NT2/D1 (cell line): ENCODE measurements around the gene SLX4.
"Not testable (repeated sequence)": the region's sequence is repeated elsewhere in the genome, so short reads cannot be mapped to it uniquely, and the experiment has no call there.

ENCODE experiments used
- DNase-seq: peaks from one replicate; pipeline ENCODE4 v3.0.0-alpha.2; 2011; ENCODE audit warnings: low read depth, low spot score
- H3K27me3 ChIP-seq: 2 replicates; pipeline ENCODE4 v1.6.0; 2011; ENCODE audit warnings: mild to moderate bottlenecking; ENCODE audit not compliant: insufficient read length, insufficient read depth
- H3K36me3 ChIP-seq: 2 replicates; pipeline ENCODE4 v1.6.1; 2011; ENCODE audit warnings: mild to moderate bottlenecking, low read length, mixed read lengths; ENCODE audit not compliant: insufficient read depth, insufficient read length
- H3K4me1 ChIP-seq: 2 replicates; pipeline ENCODE4 v1.5.1; 2011; ENCODE audit not compliant: insufficient read depth, insufficient read length
- H3K4me3 ChIP-seq: 2 replicates; pipeline ENCODE4 v1.5.1; 2011; ENCODE audit warnings: low read depth; ENCODE audit not compliant: insufficient read length
- H3K9ac ChIP-seq: 2 replicates; pipeline ENCODE4 v1.6.0; 2011; ENCODE audit warnings: low read depth; ENCODE audit not compliant: insufficient read length
- H3K9me3 ChIP-seq: 2 replicates; pipeline ENCODE4 v1.5.1; 2011; ENCODE audit warnings: mild to moderate bottlenecking, low read length; ENCODE audit not compliant: insufficient read depth
- SUZ12 ChIP-seq: IDR thresholded peaks from 2 replicates; pipeline ENCODE4 v1.6.1; 2011; ENCODE audit not compliant: insufficient read length, insufficient read depth; ENCODE audit errors: extremely low read depth
- YY1 ChIP-seq: IDR thresholded peaks from 2 replicates; pipeline ENCODE4 v1.6.1; 2011; ENCODE audit not compliant: insufficient read length, insufficient read depth
- ZNF274 ChIP-seq: IDR thresholded peaks from 2 replicates; pipeline ENCODE4 v1.6.1; 2011; ENCODE audit warnings: mild to moderate bottlenecking, low read depth, low read length

SLX4 gene, protein sequence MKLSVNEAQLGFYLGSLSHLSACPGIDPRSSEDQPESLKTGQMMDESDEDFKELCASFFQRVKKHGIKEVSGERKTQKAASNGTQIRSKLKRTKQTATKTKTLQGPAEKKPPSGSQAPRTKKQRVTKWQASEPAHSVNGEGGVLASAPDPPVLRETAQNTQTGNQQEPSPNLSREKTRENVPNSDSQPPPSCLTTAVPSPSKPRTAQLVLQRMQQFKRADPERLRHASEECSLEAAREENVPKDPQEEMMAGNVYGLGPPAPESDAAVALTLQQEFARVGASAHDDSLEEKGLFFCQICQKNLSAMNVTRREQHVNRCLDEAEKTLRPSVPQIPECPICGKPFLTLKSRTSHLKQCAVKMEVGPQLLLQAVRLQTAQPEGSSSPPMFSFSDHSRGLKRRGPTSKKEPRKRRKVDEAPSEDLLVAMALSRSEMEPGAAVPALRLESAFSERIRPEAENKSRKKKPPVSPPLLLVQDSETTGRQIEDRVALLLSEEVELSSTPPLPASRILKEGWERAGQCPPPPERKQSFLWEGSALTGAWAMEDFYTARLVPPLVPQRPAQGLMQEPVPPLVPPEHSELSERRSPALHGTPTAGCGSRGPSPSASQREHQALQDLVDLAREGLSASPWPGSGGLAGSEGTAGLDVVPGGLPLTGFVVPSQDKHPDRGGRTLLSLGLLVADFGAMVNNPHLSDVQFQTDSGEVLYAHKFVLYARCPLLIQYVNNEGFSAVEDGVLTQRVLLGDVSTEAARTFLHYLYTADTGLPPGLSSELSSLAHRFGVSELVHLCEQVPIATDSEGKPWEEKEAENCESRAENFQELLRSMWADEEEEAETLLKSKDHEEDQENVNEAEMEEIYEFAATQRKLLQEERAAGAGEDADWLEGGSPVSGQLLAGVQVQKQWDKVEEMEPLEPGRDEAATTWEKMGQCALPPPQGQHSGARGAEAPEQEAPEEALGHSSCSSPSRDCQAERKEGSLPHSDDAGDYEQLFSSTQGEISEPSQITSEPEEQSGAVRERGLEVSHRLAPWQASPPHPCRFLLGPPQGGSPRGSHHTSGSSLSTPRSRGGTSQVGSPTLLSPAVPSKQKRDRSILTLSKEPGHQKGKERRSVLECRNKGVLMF (N-terminal part only)

DNA sequence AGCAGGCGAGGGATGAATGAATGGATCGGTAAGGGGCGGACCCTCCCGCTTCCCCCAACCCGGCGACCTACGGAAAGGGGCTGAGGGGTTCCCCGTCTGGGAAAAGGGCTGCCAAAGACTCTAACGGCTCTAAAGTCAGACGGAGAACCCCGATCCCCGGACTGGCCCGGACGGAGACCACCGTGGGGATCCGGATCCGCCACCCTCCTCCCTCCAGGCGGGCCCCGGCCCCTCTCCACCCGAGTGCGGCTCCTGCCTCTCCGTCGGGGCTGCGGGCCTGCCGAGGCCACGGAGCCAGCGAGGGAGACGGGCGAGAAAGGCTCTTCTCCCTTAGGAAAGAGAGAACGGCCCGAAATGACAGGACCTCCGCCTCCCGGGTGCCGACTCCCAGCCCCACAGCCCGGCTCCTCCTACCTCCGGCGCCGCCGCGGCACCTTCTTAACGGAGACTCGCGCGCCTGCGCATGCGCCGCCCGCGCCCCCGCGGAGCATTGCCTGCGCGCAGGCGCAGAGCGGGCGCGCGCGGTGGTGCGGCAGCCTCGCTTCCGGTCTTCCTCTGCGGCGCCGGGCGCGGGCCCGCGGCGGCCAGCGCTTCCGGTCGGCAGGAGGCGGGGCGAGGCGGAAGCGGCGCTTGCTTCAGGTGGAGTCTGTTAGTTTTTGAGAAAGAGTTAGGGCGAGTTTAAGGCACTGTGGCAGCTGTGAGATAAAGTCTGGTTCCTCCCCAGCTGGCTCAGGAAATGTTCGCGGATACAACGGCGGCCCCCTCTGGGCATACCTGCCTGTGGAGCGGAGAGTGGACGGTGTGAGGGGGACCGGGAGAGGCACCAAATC is at the start of gene SLX4:
Gene SLX4, minus strand, starts transcription at position 461 of the 830 bp plus-strand sequence. CDS start 2,642 bp downstream, outside the sequence.
- TF ChIP-seq SUZ12 (no peak), YY1 (no peak), ZNF274 (no peak)
- no peaks in the 10 kb centered on the region for H3K27me3 ChIP-seq

DNA sequence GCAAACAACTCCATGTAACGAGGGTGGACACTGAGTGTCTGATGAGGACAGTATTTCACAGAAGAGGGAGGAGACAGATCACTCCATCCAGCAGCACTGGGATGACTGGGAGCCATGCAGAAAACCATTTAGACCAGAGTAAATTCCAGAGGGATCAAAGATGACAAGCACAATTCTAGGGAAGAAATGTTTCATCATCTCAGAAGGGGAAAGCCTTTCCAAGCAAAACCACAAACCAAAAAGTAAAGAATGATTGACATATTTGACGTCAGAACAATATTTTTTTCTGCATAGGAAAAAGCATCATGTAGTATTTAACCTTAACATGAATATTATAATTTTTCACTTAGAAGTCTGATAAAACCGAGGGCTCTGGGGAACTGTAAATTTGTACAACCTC is 47.8 kb upstream of the SLX4 start:
- H3K4me1 ChIP-seq: peaks cover 3% of the 10 kb centered on the region
- H3K36me3 ChIP-seq: peaks cover 92% of the 10 kb centered on the region
- DNase-seq: no peak
- no peak for TF ChIP-seq SUZ12
- TF ChIP-seq YY1: no peak
- no peak for TF ChIP-seq ZNF274
- H3K4me3 ChIP-seq: no peak overlapping the region
- H3K9ac ChIP-seq: no peak overlapping the region
- no peaks in the 10 kb centered on the region for H3K9me3 ChIP-seq
- no peaks in the 10 kb centered on the region for H3K27me3 ChIP-seq

More for the DNA sequence above, at the start of gene SLX4:
- Histone ChIP-seq H3K9ac (peak within 1 kb of the TSS; percentile 93), H3K4me1 (peaks cover 3% of the 10 kb centered on the region), H3K9me3 (no peaks in the 10 kb centered on the region), H3K4me3 (peak within 1 kb of the TSS; percentile 93), H3K36me3 (peaks cover 31% of the 10 kb centered on the region)
- peak; percentile 89 for DNase-seq

DNA sequence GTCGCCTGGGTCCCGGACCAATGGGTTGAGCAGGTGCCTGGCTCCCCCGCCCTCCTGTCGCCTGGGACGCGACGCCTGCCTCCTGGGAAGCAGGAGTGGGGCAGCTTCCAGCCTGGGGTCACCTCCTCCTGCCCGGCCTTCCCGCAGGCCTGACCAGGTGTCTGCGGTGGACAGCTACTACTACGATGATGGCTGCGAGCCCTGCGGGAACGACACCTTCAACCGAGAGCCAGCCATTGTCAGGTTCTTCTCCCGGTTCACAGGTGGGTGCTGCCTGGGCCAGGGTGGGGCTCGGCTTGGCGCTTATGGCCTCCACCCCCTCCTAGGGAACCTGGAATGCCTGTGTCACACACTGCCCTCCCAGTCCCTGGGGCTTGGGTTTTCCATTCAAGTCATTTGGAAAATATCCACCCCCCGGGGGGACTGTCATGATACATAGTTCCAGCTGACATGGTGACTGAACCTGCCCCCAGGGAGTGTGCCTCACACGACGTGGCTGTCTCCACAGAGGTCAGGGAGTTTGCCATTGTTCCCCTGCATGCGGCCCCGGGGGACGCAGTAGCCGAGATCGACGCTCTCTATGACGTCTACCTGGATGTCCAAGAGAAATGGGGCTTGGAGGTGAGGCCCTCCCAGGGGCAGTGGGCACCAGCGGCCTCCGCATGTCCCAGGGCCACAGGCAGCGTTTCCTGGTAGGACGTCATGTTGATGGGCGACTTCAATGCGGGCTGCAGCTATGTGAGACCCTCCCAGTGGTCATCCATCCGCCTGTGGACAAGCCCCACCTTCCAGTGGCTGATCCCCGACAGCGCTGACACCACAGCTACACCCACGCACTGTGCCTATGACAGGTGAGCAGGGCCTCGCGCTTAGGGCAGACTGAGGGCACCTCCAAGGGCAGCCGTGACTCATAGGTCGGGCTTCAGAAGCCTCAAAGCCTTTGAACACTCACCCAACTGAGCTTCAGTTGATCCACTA is 45.4 kb upstream of the SLX4 start:
- Histone ChIP-seq H3K9me3 (no peaks in the 10 kb centered on the region), H3K27me3 (no peaks in the 10 kb centered on the region), H3K9ac (no peak overlapping the region), H3K4me3 (no peak overlapping the region), H3K36me3 (peaks cover 92% of the 10 kb centered on the region), H3K4me1 (peaks cover 18% of the 10 kb centered on the region)
- DNase-seq: no peak
- TF ChIP-seq YY1: no peak
- no peak for TF ChIP-seq SUZ12
- TF ChIP-seq ZNF274: no peak

DNA sequence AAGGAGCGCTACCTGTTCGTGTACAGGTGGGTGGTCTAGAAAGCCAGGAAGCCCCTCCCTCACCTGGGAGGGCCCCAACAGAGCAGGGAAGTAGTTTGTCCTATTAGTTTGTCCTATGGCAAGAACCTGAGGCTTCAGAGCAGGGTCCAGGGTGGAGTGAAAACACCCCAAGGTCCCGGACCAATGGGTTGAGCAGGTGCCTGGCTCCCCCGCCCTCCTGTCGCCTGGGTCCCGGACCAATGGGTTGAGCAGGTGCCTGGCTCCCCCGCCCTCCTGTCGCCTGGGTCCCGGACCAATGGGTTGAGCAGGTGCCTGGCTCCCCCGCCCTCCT is 44.7 kb upstream of the SLX4 start:
- not testable (repeated sequence) for H3K9ac ChIP-seq, H3K4me3 ChIP-seq, H3K27me3 ChIP-seq, DNase-seq, H3K9me3 ChIP-seq
- Histone ChIP-seq H3K36me3 (peaks cover 92% of the 10 kb centered on the region), H3K4me1 (peaks cover 18% of the 10 kb centered on the region)

DNA sequence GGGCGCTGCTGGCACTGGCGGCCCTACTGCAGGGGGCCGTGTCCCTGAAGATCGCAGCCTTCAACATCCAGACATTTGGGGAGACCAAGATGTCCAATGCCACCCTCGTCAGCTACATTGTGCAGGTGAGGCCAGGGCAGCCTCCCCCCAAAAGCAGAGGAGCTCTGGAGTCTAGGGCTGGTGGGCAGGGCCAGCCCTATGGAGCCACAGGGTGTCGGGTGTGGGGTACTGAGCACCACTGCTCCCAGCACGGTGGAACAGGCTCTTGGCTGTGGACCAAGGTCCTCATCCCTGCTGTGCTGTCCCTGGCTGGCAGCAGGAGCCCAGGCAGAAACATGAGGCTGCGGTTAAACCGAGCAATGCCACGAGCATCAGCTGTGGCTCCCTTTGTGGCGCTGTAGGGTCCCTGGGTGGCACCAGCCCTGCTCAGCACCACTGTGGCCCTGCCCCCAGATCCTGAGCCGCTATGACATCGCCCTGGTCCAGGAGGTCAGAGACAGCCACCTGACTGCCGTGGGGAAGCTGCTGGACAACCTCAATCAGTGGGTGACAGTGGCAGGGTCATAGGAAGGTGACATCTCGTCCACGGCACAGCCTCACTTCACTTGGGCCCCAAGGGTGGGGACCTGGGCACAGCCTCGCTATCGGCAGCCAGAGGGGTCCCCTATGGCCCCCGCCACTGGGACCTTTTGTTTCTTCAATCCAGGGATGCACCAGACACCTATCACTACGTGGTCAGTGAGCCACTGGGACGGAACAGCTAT is 44.2 kb upstream of the SLX4 start:
- no peak overlapping the region for H3K9ac ChIP-seq
- H3K9me3 ChIP-seq: no peaks in the 10 kb centered on the region
- no peak for DNase-seq
- H3K27me3 ChIP-seq: no peaks in the 10 kb centered on the region
- TF ChIP-seq SUZ12: no peak
- no peak for TF ChIP-seq YY1
- TF ChIP-seq ZNF274: no peak
- H3K4me3 ChIP-seq: no peak overlapping the region
- peaks cover 92% of the 10 kb centered on the region for H3K36me3 ChIP-seq
- peaks cover 18% of the 10 kb centered on the region for H3K4me1 ChIP-seq
